Ascending aorta (tissue), 2 donors: ENCODE results near the gene EZH2. TPM values are rescaled to one million over a fixed set of nuclear protein-coding genes. Genes with fewer than 3 reads are reported as not detected.

Source experiments
- DNase-seq, 2 donors: peaks; one replicate each; pipeline ENCODE4 v3.0.0-alpha.2; 2019; ENCODE audit warnings: low spot score in 2 of 2
- H3K27ac ChIP-seq, 2 donors: fragments of 200-600 bp; sonication (generic); one replicate each; pipeline ENCODE4 v1.5.1; 2016 to 2017; ENCODE audit warnings: mild to moderate bottlenecking in 1 of 2
- H3K27me3 ChIP-seq: fragments of 200-600 bp; sonication (generic); one replicate; pipeline ENCODE4 v1.5.1; 2017
- H3K36me3 ChIP-seq, 2 donors: fragments of 200-600 bp; sonication (generic); one replicate each; pipeline ENCODE4 v1.5.1; 2016
- H3K4me1 ChIP-seq, 2 donors: fragments of 200-600 bp; sonication (generic); one replicate each; pipeline ENCODE4 v1.5.1; 2016 to 2017; ENCODE audit warnings: mild to moderate bottlenecking in 1 of 2
- H3K4me3 ChIP-seq, 2 donors: fragments of 200-600 bp; sonication (generic); one replicate each; pipeline ENCODE4 v1.5.1; 2016 to 2017; ENCODE audit warnings: mild to moderate bottlenecking in 1 of 2
- H3K9me3 ChIP-seq, 2 donors: fragments of 200-600 bp; sonication (generic); one replicate each; pipeline ENCODE4 v1.5.1; 2016
- intact Hi-C: fragments of 100-400 bp; cut with DNase I; formaldehyde crosslinking; loops from one replicate; pipeline ENCODE4 v1.15.1; 2023
- total RNA-seq: library from RNA; depleted of rRNA; stranded (reverse); fragments of >200 nt; gene quantifications from one replicate; pipeline ENCODE4 v1.1.0, GENCODE V29; 2016
- TF ChIP-seq, protein P1 (sequence below), 3 experiments: fragments of 200-600 bp in 2 of 3; fragments of 450-650 bp in 1 of 3; sonication (generic) in 2 of 3; IDR thresholded peaks; one replicate each; pipeline ENCODE4 v1.5.1; 2016 to 2019; ENCODE audit warnings: antibody characterized with exemption in 3 of 3, mild to moderate bottlenecking in 1 of 3, moderate library complexity in 1 of 3

The EZH2 gene
- total RNA-seq, 1 donor from 2014 or later: not detected

DNA sequence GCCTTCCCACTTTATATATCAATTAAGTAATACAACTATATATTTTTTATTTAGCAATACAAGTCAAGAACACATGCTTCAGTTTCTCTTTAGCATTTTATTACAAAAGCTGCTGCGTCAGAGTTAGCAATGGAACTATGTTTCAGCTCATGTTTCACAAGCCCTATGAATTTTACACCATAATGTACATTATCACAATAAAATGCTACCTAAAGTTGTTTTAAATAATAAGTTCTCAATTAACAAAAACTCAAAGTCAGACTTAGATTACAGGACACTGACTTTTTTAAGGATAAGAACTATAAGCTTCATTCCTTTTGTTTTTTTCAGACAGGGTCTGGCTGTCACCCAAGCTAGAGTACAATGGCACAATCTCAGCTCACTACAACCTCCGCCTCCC, 52.3 kb downstream of the EZH2 start:
- Histone ChIP-seq H3K4me3 (no peak overlapping the region), H3K27ac (no peak overlapping the region), H3K9me3 (no peaks in the 10 kb centered on the region), H3K4me1 (no peaks in the 10 kb centered on the region), H3K27me3 (no peaks in the 10 kb centered on the region), H3K36me3 (no peaks in the 10 kb centered on the region)
- intact Hi-C loops: no loop called here
- no peak for DNase-seq
- TF ChIP-seq, protein P1, sequence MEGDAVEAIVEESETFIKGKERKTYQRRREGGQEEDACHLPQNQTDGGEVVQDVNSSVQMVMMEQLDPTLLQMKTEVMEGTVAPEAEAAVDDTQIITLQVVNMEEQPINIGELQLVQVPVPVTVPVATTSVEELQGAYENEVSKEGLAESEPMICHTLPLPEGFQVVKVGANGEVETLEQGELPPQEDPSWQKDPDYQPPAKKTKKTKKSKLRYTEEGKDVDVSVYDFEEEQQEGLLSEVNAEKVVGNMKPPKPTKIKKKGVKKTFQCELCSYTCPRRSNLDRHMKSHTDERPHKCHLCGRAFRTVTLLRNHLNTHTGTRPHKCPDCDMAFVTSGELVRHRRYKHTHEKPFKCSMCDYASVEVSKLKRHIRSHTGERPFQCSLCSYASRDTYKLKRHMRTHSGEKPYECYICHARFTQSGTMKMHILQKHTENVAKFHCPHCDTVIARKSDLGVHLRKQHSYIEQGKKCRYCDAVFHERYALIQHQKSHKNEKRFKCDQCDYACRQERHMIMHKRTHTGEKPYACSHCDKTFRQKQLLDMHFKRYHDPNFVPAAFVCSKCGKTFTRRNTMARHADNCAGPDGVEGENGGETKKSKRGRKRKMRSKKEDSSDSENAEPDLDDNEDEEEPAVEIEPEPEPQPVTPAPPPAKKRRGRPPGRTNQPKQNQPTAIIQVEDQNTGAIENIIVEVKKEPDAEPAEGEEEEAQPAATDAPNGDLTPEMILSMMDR (IDR thresholded peaks at IDR 0.05): no peak

DNA sequence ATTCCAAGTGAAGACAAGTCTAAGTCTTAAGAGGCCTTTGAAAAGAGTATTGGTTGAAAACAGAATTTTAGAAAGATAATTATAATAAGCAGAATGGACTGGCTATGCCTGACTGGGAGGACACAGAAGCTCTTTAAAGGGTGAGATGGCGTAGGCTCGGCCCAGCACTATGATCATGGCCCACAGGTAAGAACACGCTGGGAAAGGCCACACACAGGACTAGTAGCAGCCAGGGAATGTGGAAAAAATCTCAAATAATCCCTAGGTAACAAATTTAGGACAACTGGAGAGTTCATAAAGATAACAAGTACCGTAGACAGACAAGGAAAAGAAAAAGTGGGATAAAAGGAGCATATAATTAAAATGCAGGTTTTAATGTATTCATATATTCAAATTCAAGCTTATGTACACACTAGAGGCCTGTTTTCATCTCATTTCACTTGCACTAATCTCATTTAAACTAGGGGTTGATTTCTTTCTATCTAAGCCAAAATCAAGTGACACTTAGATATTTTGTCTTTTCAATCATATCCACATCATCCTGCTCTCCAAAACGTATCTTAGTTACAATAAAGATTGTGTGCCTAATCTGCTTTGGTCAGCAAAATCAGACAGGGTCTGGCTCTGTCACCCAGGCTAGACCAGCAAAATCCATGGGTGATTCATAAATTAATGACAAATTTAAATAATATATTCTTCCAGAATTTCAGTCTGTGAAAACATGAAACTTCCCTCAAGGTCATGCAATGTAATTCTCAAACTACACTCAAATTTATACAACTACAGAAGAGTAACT, 53.0 kb downstream of the EZH2 start:
- TF ChIP-seq, protein P1 (IDR thresholded peaks at IDR 0.05): no peak
- Histone ChIP-seq H3K36me3 (no peaks in the 10 kb centered on the region), H3K27me3 (no peaks in the 10 kb centered on the region), H3K4me1 (no peaks in the 10 kb centered on the region), H3K27ac (no peak overlapping the region), H3K4me3 (no peak overlapping the region), H3K9me3 (no peaks in the 10 kb centered on the region)
- no peak for DNase-seq
- intact Hi-C loops: no loop called here

DNA sequence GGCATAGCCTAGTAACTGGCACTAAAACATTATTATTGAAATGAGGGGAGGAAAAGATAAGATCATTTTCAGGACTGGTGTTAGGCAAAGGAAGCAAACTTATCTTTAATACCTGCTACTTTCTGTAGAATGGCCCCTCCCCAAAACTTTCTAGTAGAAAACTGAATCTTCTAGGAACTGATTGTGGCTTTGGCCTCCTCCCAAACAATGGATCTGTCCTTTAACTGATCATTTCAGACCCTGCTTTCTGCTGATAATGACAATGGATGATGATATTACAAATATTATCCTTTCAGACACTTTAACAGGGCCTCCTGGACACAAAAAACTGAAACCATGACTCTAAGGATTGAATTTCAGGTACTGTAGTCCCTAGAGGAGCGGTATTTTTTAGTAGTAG, 55.1 kb downstream of the EZH2 start:
- intact Hi-C loops: no loop called here
- TF ChIP-seq, protein P1 (IDR thresholded peaks at IDR 0.05): no peak

DNA sequence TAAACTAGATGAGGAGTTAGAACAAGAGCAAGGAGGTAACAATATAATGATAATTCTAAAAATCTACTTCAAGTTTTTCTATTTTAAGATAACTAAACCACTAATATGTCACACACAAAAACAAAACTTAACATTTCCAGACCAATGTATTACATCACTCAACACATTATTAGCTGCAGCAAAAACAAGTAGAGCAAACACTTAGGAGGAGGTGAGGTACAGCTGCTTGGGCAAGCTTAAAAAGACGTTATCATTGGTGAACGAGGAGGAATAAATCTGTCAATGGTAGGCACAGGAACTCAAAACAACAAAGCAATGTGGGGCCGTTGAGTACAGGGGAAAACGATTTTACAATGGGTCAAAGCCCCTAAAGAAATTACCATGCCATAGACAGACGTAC, 58.8 kb downstream of the EZH2 start:
- intact Hi-C loops: no loop called here
- Histone ChIP-seq H3K4me1 (no peaks in the 10 kb centered on the region), H3K4me3 (no peak overlapping the region), H3K27ac (no peak overlapping the region), H3K27me3 (no peaks in the 10 kb centered on the region), H3K36me3 (no peaks in the 10 kb centered on the region), H3K9me3 (no peaks in the 10 kb centered on the region)
- TF ChIP-seq, protein P1 (IDR thresholded peaks at IDR 0.05): no peak
- no peak for DNase-seq

More for the DNA sequence above, 55.1 kb downstream of the EZH2 start:
- Histone ChIP-seq H3K27ac (no peak overlapping the region), H3K4me1 (no peaks in the 10 kb centered on the region), H3K36me3 (no peaks in the 10 kb centered on the region), H3K9me3 (no peaks in the 10 kb centered on the region), H3K4me3 (no peak overlapping the region), H3K27me3 (no peaks in the 10 kb centered on the region)
- no peak for DNase-seq

DNA sequence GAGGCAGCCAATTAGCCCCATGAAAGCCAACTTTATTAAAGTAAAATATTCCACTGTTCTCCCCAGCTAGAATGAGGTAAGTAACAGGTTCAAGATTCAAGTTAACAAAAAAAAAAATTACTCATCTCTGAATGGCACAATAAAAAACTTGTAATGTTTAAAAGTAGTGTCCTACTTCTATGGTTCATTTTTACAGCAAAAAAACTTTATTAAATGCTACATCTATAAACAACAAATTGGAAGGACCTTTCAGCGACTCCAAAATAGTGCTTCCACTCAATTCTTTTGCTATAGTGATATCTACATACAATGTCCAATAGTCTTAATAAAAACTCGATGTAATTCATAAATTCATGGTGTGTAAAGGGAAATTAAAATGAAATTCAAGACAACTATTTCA, 59.2 kb downstream of the EZH2 start:
- no peak for DNase-seq
- Histone ChIP-seq H3K27me3 (no peaks in the 10 kb centered on the region), H3K27ac (no peak overlapping the region), H3K4me3 (no peak overlapping the region), H3K9me3 (no peaks in the 10 kb centered on the region), H3K36me3 (no peaks in the 10 kb centered on the region), H3K4me1 (no peaks in the 10 kb centered on the region)
- TF ChIP-seq, protein P1 (IDR thresholded peaks at IDR 0.05): no peak
- intact Hi-C loops: no loop called here
